Measurements from ENCODE around the gene CDH4. TPM values are rescaled to one million over a fixed set of nuclear protein-coding genes. Genes with fewer than 3 reads are reported as not detected.

CDH4 gene
- total RNA-seq, 3 donors from 2014 or later (not counting 1 experiment from before 2014, with no cell fraction given): 0.18 TPM; not detected in 2

GRCh38 chr20:61901392-61902220 is 649.5 kb downstream of the CDH4 start:
- Mint-ChIP-seq H3K36me3 (no peaks in the 10 kb centered on the region), H3K27ac (peak overlapping the region in 1 of 2 donors; percentile 33), H3K4me3 (no peak overlapping the region), H3K27me3 (ENCODE audit: low read depth in 2 of 2) (peaks cover 0 to 6% of the 10 kb centered on the region in 2 donors), H3K9me3 (no peaks in the 10 kb centered on the region), H3K4me1 (peaks cover 6 to 10% of the 10 kb centered on the region in 2 donors)
- no peak for TF ChIP-seq CTCF (IDR thresholded peaks at IDR 0.05)
- no peaks in the 10 kb centered on the region for H3K9me3 ChIP-seq (ENCODE audit: control insufficient read depth, insufficient read depth, low read length)
- no peaks in the 10 kb centered on the region for H3K4me1 ChIP-seq (ENCODE audit: control insufficient read depth, insufficient read depth, low read length)
- ATAC-seq (peak in 1 of 3 donors; percentile 49), DNase-seq (no peak)
- no peak overlapping the region for H3K27ac ChIP-seq (ENCODE audit: low read length)
- H3K4me3 ChIP-seq (ENCODE audit: low read length): no peak overlapping the region
- intact Hi-C loops (cut with micrococcal nuclease): no loop called here
- WGBS (ENCODE audit: insufficient coverage): 80% methylated on average over 35 of the region's 35 CpGs
- H3K27me3 ChIP-seq (ENCODE audit: control insufficient read depth, insufficient read depth, low read length): no peaks in the 10 kb centered on the region
- no peaks in the 10 kb centered on the region for H3K36me3 ChIP-seq (ENCODE audit: control insufficient read depth, insufficient read depth, low read length)

- H3K36me3 ChIP-seq (ENCODE audit: control insufficient read depth, insufficient read depth, low read length): no peaks in the 10 kb centered on the region
- TF ChIP-seq CTCF (IDR thresholded peaks at IDR 0.05): no peak
- intact Hi-C loops (cut with micrococcal nuclease): no loop called here
- H3K4me3 ChIP-seq (ENCODE audit: low read length): no peak overlapping the region
- Mint-ChIP-seq H3K27me3 (ENCODE audit: low read depth in 2 of 2) (peaks cover 0 to 6% of the 10 kb centered on the region in 2 donors), H3K27ac (peak overlapping the region in 1 of 2 donors; percentile 33), H3K36me3 (no peaks in the 10 kb centered on the region), H3K4me1 (peaks cover 6 to 10% of the 10 kb centered on the region in 2 donors), H3K4me3 (no peak overlapping the region), H3K9me3 (no peaks in the 10 kb centered on the region)
- ATAC-seq (no peak), DNase-seq (no peak)
- H3K9me3 ChIP-seq (ENCODE audit: control insufficient read depth, insufficient read depth, low read length): no peaks in the 10 kb centered on the region
- H3K4me1 ChIP-seq (ENCODE audit: control insufficient read depth, insufficient read depth, low read length): no peaks in the 10 kb centered on the region
- WGBS (ENCODE audit: insufficient coverage): 91% methylated on average over 25 of the region's 27 CpGs
- no peaks in the 10 kb centered on the region for H3K27me3 ChIP-seq (ENCODE audit: control insufficient read depth, insufficient read depth, low read length)
- H3K27ac ChIP-seq (ENCODE audit: low read length): no peak overlapping the region
Measured at GRCh38 chr20:61902221-61902869, 650.3 kb downstream of the CDH4 start.

- H3K4me1 Mint-ChIP-seq: peaks cover 6 to 10% of the 10 kb centered on the region in 2 donors
- intact Hi-C loops (cut with micrococcal nuclease): no loop called here
- Histone ChIP-seq H3K27ac (ENCODE audit: low read length) (no peak overlapping the region), H3K4me1 (ENCODE audit: control insufficient read depth, insufficient read depth, low read length) (no peaks in the 10 kb centered on the region), H3K27me3 (ENCODE audit: control insufficient read depth, insufficient read depth, low read length) (no peaks in the 10 kb centered on the region), H3K4me3 (ENCODE audit: low read length) (no peak overlapping the region), H3K36me3 (ENCODE audit: control insufficient read depth, insufficient read depth, low read length) (no peaks in the 10 kb centered on the region), H3K9me3 (ENCODE audit: control insufficient read depth, insufficient read depth, low read length) (no peaks in the 10 kb centered on the region)
- ATAC-seq: no peak
- no peak for DNase-seq
- no peaks in the 10 kb centered on the region for H3K9me3 Mint-ChIP-seq
- H3K27ac Mint-ChIP-seq: no peak overlapping the region
- TF ChIP-seq CTCF (IDR thresholded peaks at IDR 0.05): no peak
- no peaks in the 10 kb centered on the region for H3K36me3 Mint-ChIP-seq
- WGBS (ENCODE audit: insufficient coverage): 86% methylated on average over 25 of the region's 26 CpGs
- peaks cover 0 to 6% of the 10 kb centered on the region in 2 donors for H3K27me3 Mint-ChIP-seq (ENCODE audit: low read depth in 2 of 2)
- no peak overlapping the region for H3K4me3 Mint-ChIP-seq
Measured at GRCh38 chr20:61903575-61904340, 651.7 kb downstream of the CDH4 start.
